ENCODE results near the gene FBN1.

- TF ChIP-seq CTCF (IDR thresholded peaks at IDR 0.05; ENCODE audit: low read depth, low read length) (no peak), EZH2phosphoT487 (IDR thresholded peaks at IDR 0.05; ENCODE audit: low read depth) (no peak)
These were observed 60.5 kb downstream of the FBN1 start for GRCh38 chr15:48584812-48585563.
